ENCODE data around the gene SPINK5. TPM values are rescaled to one million over a fixed set of nuclear protein-coding genes. Genes with fewer than 3 reads are reported as not detected.
A peak's percentile ranks its signal among the peaks of the same experiment; 100 is the strongest.

Gene SPINK5
- total and polyA plus RNA-seq, 4 donors = 0.10 to 0.42 TPM; not detected in 2

DNA sequence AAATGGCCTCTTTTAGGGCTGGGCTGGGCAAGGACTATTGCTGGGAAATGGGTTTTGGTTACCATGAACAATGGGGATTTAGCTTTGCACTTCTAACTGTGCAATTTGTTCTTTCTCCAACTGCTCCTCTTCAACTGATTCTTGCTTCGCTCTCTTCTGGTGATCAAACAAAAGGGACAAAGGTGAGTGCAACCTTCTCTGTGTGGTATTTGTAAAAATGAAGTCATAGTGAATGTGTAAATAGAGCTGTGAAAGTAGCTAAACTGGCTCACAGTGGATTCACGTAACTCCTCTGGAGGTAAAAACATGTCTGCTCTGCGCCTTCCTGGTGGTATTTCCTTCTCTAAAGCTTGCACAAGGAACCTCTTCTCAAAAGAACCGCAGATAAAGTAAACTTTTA is 83.6 kb downstream of the SPINK5 start:
- 31% methylated on average over 4 of the region's 4 CpGs for WGBS
- Histone ChIP-seq H3K27ac (ENCODE audit: low read depth in 1 of 2, low read length in 2 of 2) (peak overlapping the region in 1 of 2 donors; percentile 20), H3K9me3 (ENCODE audit: control insufficient read depth in 4 of 4, low read length in 3 of 4) (no peaks in the 10 kb centered on the region), H3K36me3 (ENCODE audit: control insufficient read depth in 4 of 4, insufficient read depth in 3 of 4, low read depth in 1 of 4, low read length in 3 of 4) (no peaks in the 10 kb centered on the region), H3K9ac (ENCODE audit: low read depth in 1 of 2, low read length in 2 of 2) (no peak overlapping the region), H3K27me3 (ENCODE audit: control insufficient read depth in 4 of 4, insufficient read depth in 4 of 4, low read length in 3 of 4) (no peaks in the 10 kb centered on the region), H3K4me3 (ENCODE audit: low read depth in 1 of 3, low read length in 3 of 3) (no peak overlapping the region), H3K4me1 (ENCODE audit: control insufficient read depth in 4 of 4, insufficient read depth in 4 of 4, low read length in 3 of 4) (peaks cover 3 to 16% (median 6%) of the 10 kb centered on the region in 4 donors)
- DNase-seq (ENCODE audit: low spot score) = no peak
- TF ChIP-seq HNF4A (conservative IDR thresholded peaks at IDR 0.05) (peak; percentile 74 to 85), SP1 (IDR thresholded peaks at IDR 0.05) (peak; percentile 90), HNF4G (IDR thresholded peaks at IDR 0.05) (peak; percentile 35), GABPA (IDR thresholded peaks at IDR 0.05 in 1 of 2, conservative IDR thresholded peaks at IDR 0.05 in 1 of 2) (peak in 1 of 2 donors; percentile 29), EGR1 (IDR thresholded peaks at IDR 0.05; ENCODE audit: low read depth in 2 of 2) (peak in 1 of 2 donors; percentile 64), TAF1 (conservative IDR thresholded peaks at IDR 0.05) (peak; percentile 14), JUND (IDR thresholded peaks at IDR 0.05) (peak; percentile 79), FOXA1 (IDR thresholded peaks at IDR 0.05) (peak; percentile 82), YY1 (IDR thresholded peaks at IDR 0.05) (peak; percentile 91), NR2F2 (IDR thresholded peaks at IDR 0.05) (no peak), FOXA2 (IDR thresholded peaks at IDR 0.05) (peak; percentile 89), RXRA (IDR thresholded peaks at IDR 0.05) (peak; percentile 64 to 85), RAD21 (IDR thresholded peaks at IDR 0.05) (no peak)
- TF ChIP-seq, protein P1, sequence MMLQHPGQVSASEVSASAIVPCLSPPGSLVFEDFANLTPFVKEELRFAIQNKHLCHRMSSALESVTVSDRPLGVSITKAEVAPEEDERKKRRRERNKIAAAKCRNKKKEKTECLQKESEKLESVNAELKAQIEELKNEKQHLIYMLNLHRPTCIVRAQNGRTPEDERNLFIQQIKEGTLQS (IDR thresholded peaks at IDR 0.05) = peak; percentile 57
- TF ChIP-seq, protein P2, sequence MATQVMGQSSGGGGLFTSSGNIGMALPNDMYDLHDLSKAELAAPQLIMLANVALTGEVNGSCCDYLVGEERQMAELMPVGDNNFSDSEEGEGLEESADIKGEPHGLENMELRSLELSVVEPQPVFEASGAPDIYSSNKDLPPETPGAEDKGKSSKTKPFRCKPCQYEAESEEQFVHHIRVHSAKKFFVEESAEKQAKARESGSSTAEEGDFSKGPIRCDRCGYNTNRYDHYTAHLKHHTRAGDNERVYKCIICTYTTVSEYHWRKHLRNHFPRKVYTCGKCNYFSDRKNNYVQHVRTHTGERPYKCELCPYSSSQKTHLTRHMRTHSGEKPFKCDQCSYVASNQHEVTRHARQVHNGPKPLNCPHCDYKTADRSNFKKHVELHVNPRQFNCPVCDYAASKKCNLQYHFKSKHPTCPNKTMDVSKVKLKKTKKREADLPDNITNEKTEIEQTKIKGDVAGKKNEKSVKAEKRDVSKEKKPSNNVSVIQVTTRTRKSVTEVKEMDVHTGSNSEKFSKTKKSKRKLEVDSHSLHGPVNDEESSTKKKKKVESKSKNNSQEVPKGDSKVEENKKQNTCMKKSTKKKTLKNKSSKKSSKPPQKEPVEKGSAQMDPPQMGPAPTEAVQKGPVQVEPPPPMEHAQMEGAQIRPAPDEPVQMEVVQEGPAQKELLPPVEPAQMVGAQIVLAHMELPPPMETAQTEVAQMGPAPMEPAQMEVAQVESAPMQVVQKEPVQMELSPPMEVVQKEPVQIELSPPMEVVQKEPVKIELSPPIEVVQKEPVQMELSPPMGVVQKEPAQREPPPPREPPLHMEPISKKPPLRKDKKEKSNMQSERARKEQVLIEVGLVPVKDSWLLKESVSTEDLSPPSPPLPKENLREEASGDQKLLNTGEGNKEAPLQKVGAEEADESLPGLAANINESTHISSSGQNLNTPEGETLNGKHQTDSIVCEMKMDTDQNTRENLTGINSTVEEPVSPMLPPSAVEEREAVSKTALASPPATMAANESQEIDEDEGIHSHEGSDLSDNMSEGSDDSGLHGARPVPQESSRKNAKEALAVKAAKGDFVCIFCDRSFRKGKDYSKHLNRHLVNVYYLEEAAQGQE (IDR thresholded peaks at IDR 0.05) = peak; percentile 30
- TF ChIP-seq, protein P3, sequence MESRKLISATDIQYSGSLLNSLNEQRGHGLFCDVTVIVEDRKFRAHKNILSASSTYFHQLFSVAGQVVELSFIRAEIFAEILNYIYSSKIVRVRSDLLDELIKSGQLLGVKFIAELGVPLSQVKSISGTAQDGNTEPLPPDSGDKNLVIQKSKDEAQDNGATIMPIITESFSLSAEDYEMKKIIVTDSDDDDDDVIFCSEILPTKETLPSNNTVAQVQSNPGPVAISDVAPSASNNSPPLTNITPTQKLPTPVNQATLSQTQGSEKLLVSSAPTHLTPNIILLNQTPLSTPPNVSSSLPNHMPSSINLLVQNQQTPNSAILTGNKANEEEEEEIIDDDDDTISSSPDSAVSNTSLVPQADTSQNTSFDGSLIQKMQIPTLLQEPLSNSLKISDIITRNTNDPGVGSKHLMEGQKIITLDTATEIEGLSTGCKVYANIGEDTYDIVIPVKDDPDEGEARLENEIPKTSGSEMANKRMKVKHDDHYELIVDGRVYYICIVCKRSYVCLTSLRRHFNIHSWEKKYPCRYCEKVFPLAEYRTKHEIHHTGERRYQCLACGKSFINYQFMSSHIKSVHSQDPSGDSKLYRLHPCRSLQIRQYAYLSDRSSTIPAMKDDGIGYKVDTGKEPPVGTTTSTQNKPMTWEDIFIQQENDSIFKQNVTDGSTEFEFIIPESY (IDR thresholded peaks at IDR 0.05) = peak; percentile 70
- TF ChIP-seq, protein P4, sequence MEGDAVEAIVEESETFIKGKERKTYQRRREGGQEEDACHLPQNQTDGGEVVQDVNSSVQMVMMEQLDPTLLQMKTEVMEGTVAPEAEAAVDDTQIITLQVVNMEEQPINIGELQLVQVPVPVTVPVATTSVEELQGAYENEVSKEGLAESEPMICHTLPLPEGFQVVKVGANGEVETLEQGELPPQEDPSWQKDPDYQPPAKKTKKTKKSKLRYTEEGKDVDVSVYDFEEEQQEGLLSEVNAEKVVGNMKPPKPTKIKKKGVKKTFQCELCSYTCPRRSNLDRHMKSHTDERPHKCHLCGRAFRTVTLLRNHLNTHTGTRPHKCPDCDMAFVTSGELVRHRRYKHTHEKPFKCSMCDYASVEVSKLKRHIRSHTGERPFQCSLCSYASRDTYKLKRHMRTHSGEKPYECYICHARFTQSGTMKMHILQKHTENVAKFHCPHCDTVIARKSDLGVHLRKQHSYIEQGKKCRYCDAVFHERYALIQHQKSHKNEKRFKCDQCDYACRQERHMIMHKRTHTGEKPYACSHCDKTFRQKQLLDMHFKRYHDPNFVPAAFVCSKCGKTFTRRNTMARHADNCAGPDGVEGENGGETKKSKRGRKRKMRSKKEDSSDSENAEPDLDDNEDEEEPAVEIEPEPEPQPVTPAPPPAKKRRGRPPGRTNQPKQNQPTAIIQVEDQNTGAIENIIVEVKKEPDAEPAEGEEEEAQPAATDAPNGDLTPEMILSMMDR (IDR thresholded peaks at IDR 0.05; ENCODE audit: low read depth, low read length, missing input control) = no peak
- TF ChIP-seq, protein P5, sequence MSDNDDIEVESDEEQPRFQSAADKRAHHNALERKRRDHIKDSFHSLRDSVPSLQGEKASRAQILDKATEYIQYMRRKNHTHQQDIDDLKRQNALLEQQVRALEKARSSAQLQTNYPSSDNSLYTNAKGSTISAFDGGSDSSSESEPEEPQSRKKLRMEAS (IDR thresholded peaks at IDR 0.05) = peak; percentile 65
